HFF-Myc (cell line): ENCODE results near the gene MEAK7.

Experiments
- DNase-seq: peaks from one replicate; pipeline ENCODE4 v3.0.0-alpha.2; 2011; ENCODE audit warnings: low read depth; ENCODE audit errors: extremely low read depth
- H3K4me3 ChIP-seq: replicated peaks from 2 replicates; pipeline ENCODE4 v1.5.1; 2011; ENCODE audit warnings: low read depth, mild to moderate bottlenecking, control low read depth, low read length
- TF ChIP-seq, protein P1 (sequence below): IDR thresholded peaks from 2 replicates; pipeline ENCODE4 v1.5.1; 2012; ENCODE audit warnings: mild to moderate bottlenecking, low read depth, low read length, control low read depth; ENCODE audit errors: missing control alignments

Gene MEAK7

DNA sequence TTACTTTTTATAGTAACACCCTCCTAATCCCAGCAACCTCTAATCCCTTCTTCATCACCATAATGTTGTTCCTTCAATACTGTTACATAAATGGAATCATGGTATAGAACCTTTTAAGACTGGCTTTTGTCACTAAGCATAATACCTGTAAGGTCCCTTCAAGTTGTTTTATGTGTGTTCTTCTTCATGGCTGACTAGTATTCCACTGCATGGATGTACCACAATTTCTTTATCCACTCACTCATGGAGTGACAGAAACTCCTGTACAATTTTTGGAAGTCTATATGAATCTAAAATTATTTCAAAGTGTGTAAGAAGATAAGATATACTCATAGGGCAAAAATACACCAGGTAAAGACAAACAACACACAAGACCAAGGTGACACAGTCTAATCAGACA lies 36.8 kb downstream of the MEAK7 start:
- no peak overlapping the region for H3K4me3 ChIP-seq
- TF ChIP-seq, protein P1, sequence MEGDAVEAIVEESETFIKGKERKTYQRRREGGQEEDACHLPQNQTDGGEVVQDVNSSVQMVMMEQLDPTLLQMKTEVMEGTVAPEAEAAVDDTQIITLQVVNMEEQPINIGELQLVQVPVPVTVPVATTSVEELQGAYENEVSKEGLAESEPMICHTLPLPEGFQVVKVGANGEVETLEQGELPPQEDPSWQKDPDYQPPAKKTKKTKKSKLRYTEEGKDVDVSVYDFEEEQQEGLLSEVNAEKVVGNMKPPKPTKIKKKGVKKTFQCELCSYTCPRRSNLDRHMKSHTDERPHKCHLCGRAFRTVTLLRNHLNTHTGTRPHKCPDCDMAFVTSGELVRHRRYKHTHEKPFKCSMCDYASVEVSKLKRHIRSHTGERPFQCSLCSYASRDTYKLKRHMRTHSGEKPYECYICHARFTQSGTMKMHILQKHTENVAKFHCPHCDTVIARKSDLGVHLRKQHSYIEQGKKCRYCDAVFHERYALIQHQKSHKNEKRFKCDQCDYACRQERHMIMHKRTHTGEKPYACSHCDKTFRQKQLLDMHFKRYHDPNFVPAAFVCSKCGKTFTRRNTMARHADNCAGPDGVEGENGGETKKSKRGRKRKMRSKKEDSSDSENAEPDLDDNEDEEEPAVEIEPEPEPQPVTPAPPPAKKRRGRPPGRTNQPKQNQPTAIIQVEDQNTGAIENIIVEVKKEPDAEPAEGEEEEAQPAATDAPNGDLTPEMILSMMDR: no peak
- DNase-seq: no peak

DNA sequence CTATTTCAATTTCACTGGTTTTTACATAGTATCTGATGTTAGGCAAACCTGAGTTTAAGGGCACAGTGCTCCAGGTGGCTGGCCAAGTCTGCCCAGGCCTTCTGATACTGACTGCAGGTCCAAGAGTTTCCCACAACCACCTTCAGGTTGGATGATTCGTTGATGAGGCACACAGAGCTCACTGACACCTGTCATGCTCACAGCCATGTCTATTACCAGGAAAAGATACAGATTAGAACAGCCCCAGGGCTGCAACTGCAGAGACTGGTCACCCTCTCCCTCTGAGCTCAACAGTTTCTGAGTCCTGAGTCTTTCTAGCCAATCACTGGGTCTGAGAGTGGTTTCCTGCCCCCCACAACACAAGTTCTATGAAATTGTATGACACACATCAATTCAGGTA lies 37.2 kb downstream of the MEAK7 start:
- no peak overlapping the region for H3K4me3 ChIP-seq
- no peak for DNase-seq
- TF ChIP-seq, protein P1: no peak

DNA sequence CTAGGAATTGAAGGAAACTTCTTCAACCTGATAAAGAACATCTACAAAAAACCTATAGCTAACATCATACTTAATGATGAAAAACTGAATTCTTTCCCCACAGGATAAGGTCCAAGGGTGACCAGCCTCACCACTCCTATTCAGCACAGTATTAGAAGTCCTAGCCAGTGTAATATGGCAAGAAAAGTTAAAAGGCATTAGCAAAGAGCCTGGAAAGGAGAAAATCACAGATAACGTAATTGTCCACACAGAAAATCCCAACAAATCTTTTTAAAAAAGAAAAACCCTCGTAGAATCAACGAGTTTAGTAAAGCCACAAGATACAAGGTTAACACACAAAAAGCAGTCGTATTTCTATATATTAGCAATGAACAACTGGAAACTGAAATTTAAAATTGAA lies 37.8 kb downstream of the MEAK7 start:
- TF ChIP-seq, protein P1: no peak
- DNase-seq: no peak
- no peak overlapping the region for H3K4me3 ChIP-seq

DNA sequence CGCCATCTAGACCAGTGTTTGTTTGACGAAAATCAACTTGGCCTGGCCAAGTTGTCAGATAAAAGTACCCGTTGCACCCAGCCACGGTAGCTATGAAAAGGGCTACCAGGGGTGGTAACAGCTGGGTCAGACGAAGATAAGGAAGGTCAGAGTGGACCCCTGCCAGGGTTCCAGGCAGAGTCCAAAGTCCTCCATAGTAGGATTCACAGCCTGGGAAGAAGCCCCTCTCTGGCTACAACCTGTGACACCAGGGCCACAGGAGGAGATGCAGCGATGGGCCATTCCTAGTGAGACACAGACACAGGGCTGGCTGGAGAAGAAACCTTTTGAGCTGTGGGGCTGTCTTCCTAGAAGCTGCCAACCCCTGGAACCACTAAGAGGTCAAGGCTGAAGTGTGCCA lies 39.3 kb downstream of the MEAK7 start:
- H3K4me3 ChIP-seq: no peak overlapping the region
- TF ChIP-seq, protein P1: no peak
- DNase-seq: no peak

DNA sequence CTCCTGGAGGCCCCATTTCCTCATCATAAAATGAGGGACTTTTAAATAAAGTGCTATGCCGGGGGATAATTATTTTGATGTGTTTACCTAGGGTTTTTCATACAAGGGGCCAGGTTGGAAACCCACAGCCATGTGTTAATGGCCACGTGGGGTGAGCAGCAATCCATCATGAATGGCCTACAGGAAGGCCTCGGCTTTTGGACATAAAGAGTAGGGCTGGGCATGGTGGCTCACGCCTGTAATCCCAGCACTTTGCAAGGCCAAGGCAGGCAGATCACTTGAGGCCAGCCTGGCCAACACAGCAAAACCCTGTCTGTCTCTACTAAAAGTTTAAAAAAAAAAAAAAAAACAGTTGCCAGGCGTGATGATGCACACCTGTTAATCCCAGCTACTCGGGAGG lies 40.3 kb downstream of the MEAK7 start:
- TF ChIP-seq, protein P1: no peak
- H3K4me3 ChIP-seq: no peak overlapping the region
- DNase-seq: no peak

DNA sequence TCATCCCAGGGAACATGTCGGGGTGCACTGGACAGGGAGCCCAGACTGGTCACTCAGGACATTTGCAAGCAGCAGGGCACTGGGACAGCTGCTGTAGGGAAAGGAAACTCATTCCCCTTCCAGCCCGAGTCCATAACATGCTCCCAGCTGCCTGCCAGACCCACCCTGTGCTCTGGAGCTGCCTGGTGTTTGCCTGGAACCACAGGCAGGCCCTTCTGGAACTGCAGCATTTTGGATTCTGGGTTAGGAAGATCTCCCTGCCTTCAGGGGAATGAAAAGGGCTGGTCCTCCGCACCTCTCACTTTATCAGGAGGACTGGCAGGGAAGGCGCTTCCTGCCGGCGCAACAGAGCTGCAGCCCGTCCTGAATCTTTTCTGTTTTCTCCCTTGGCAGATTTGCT lies 41.2 kb downstream of the MEAK7 start:
- DNase-seq: no peak
- TF ChIP-seq, protein P1: no peak
- no peak overlapping the region for H3K4me3 ChIP-seq
